ENCODE results near the gene ITGA11. TPM values are rescaled to one million over a fixed set of nuclear protein-coding genes. Genes with fewer than 3 reads are reported as not detected.
A peak's percentile ranks its signal among the peaks of the same experiment; 100 is the strongest.

Gene ITGA11
- total and polyA plus RNA-seq, 2 donors (not counting 1 experiment from before 2014, with no cell fraction given), result 21.5 to 29.6 TPM

GRCh38 chr15:68421798-68422402, 10.1 kb downstream of the ITGA11 start:
- Histone ChIP-seq H4K20me1 (ENCODE audit: control insufficient read depth, extremely low read depth, insufficient read depth, low read length) (no peaks in the 10 kb centered on the region), H3K79me2 (ENCODE audit: control insufficient read depth, insufficient read depth, low read length) (no peaks in the 10 kb centered on the region), H3K4me3 (replicated peaks in 1 of 4; ENCODE audit: control extremely low read depth in 1 of 4, insufficient read depth in 1 of 4, low read depth in 3 of 4, low read length in 4 of 4) (no peak overlapping the region), H3K9me3 (ENCODE audit: control insufficient read depth, insufficient read depth, low read depth, low read length) (no peaks in the 10 kb centered on the region), H3K9ac (ENCODE audit: insufficient read depth, low read length) (no peak overlapping the region), H3K27me3 (ENCODE audit: control insufficient read depth, insufficient read depth, low read length) (peaks cover 2% of the 10 kb centered on the region), H2AFZ (ENCODE audit: low read length) (no peak overlapping the region), H3K36me3 (ENCODE audit: control insufficient read depth, insufficient read depth, low read length) (no peaks in the 10 kb centered on the region), H3K4me1 (ENCODE audit: control insufficient read depth, extremely low read depth, insufficient read depth, low read length) (peaks cover 13% of the 10 kb centered on the region), H3K4me2 (ENCODE audit: extremely low read depth, insufficient read depth, low read length) (no peak overlapping the region), H3K27ac (ENCODE audit: insufficient read depth, low read length) (no peak overlapping the region)
- no peak for TF ChIP-seq EZH2 (IDR thresholded peaks at IDR 0.05; ENCODE audit: low read length, missing control alignments)
- TF ChIP-seq, protein P1, sequence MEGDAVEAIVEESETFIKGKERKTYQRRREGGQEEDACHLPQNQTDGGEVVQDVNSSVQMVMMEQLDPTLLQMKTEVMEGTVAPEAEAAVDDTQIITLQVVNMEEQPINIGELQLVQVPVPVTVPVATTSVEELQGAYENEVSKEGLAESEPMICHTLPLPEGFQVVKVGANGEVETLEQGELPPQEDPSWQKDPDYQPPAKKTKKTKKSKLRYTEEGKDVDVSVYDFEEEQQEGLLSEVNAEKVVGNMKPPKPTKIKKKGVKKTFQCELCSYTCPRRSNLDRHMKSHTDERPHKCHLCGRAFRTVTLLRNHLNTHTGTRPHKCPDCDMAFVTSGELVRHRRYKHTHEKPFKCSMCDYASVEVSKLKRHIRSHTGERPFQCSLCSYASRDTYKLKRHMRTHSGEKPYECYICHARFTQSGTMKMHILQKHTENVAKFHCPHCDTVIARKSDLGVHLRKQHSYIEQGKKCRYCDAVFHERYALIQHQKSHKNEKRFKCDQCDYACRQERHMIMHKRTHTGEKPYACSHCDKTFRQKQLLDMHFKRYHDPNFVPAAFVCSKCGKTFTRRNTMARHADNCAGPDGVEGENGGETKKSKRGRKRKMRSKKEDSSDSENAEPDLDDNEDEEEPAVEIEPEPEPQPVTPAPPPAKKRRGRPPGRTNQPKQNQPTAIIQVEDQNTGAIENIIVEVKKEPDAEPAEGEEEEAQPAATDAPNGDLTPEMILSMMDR (conservative IDR thresholded peaks at IDR 0.05 in 1 of 2, IDR thresholded peaks at IDR 0.05 in 1 of 2; ENCODE audit: low read depth in 1 of 2, low read length in 2 of 2), result no peak
- DNase-seq (ENCODE audit: low read depth in 2 of 2), result peak; percentile 32 to 87

GRCh38 chr15:68421115-68421551, 10.8 kb downstream of the ITGA11 start:
- Histone ChIP-seq H3K36me3 (ENCODE audit: control insufficient read depth, insufficient read depth, low read length) (no peaks in the 10 kb centered on the region), H3K4me2 (ENCODE audit: extremely low read depth, insufficient read depth, low read length) (no peak overlapping the region), H3K27ac (ENCODE audit: insufficient read depth, low read length) (no peak overlapping the region), H3K4me1 (ENCODE audit: control insufficient read depth, extremely low read depth, insufficient read depth, low read length) (peaks cover 13% of the 10 kb centered on the region), H4K20me1 (ENCODE audit: control insufficient read depth, extremely low read depth, insufficient read depth, low read length) (no peaks in the 10 kb centered on the region), H3K27me3 (ENCODE audit: control insufficient read depth, insufficient read depth, low read length) (peaks cover 2% of the 10 kb centered on the region), H3K9ac (ENCODE audit: insufficient read depth, low read length) (no peak overlapping the region), H2AFZ (ENCODE audit: low read length) (no peak overlapping the region), H3K4me3 (replicated peaks in 1 of 4; ENCODE audit: control extremely low read depth in 1 of 4, insufficient read depth in 1 of 4, low read depth in 3 of 4, low read length in 4 of 4) (no peak overlapping the region), H3K9me3 (ENCODE audit: control insufficient read depth, insufficient read depth, low read depth, low read length) (no peaks in the 10 kb centered on the region), H3K79me2 (ENCODE audit: control insufficient read depth, insufficient read depth, low read length) (no peaks in the 10 kb centered on the region)
- no peak for TF ChIP-seq EZH2 (IDR thresholded peaks at IDR 0.05; ENCODE audit: low read length, missing control alignments)
- TF ChIP-seq, protein P1 (conservative IDR thresholded peaks at IDR 0.05 in 1 of 2, IDR thresholded peaks at IDR 0.05 in 1 of 2; ENCODE audit: low read depth in 1 of 2, low read length in 2 of 2), result no peak
- DNase-seq (ENCODE audit: low read depth in 2 of 2), result no peak

GRCh38 chr15:68420186-68420684, 11.7 kb downstream of the ITGA11 start:
- Histone ChIP-seq H3K4me2 (ENCODE audit: extremely low read depth, insufficient read depth, low read length) (no peak overlapping the region), H4K20me1 (ENCODE audit: control insufficient read depth, extremely low read depth, insufficient read depth, low read length) (no peaks in the 10 kb centered on the region), H3K9ac (ENCODE audit: insufficient read depth, low read length) (no peak overlapping the region), H3K27ac (ENCODE audit: insufficient read depth, low read length) (no peak overlapping the region), H3K4me1 (ENCODE audit: control insufficient read depth, extremely low read depth, insufficient read depth, low read length) (peaks cover 13% of the 10 kb centered on the region), H3K4me3 (replicated peaks in 1 of 4; ENCODE audit: control extremely low read depth in 1 of 4, insufficient read depth in 1 of 4, low read depth in 3 of 4, low read length in 4 of 4) (no peak overlapping the region), H3K27me3 (ENCODE audit: control insufficient read depth, insufficient read depth, low read length) (peaks cover 2% of the 10 kb centered on the region), H3K36me3 (ENCODE audit: control insufficient read depth, insufficient read depth, low read length) (no peaks in the 10 kb centered on the region), H3K9me3 (ENCODE audit: control insufficient read depth, insufficient read depth, low read depth, low read length) (no peaks in the 10 kb centered on the region), H2AFZ (ENCODE audit: low read length) (no peak overlapping the region), H3K79me2 (ENCODE audit: control insufficient read depth, insufficient read depth, low read length) (no peaks in the 10 kb centered on the region)
- no peak for TF ChIP-seq EZH2 (IDR thresholded peaks at IDR 0.05; ENCODE audit: low read length, missing control alignments)
- TF ChIP-seq, protein P1 (conservative IDR thresholded peaks at IDR 0.05 in 1 of 2, IDR thresholded peaks at IDR 0.05 in 1 of 2; ENCODE audit: low read depth in 1 of 2, low read length in 2 of 2), result no peak
- DNase-seq (ENCODE audit: low read depth in 2 of 2), result peak in 1 of 2 donors; percentile 52

Measured in fibroblast of lung (primary cell).